AG04449 (cell line): ENCODE results near the gene BCS1L.
A peak's percentile ranks its signal among the peaks of the same experiment; 100 is the strongest.
"Not testable (repeated sequence)": the region's sequence is repeated elsewhere in the genome, so short reads cannot be mapped to it uniquely, and the experiment has no call there.

Source experiments
- CTCF ChIA-PET: fragments of 350-600 bp; formaldehyde crosslinking; extraction: SDS; loops from one replicate; lab custom pipeline; 2021; ENCODE audit warnings: antibody characterized with exemption; lab: Yijun Ruan, JAX
- POLR2A ChIA-PET: fragments of 400-600, 350-600 bp; formaldehyde crosslinking; extraction: SDS; loops from one replicate; lab custom pipeline; 2020; ENCODE audit warnings: antibody characterized with exemption, inconsistent platforms; lab: Yijun Ruan, JAX
- DNase-seq: peaks from one replicate; pipeline ENCODE4 v3.0.0-alpha.2; 2010; ENCODE audit warnings: low read depth, low spot score
- H3K4me3 ChIP-seq: 2 replicates; pipeline ENCODE4 v1.5.1; 2011; ENCODE audit warnings: low read depth, mild to moderate bottlenecking, control low read depth, low read length
- TF ChIP-seq, protein P1 (sequence below): IDR thresholded peaks from one replicate; pipeline ENCODE4 v1.5.1; 2011; ENCODE audit warnings: mild to moderate bottlenecking, moderate library complexity, low read length, control low read depth, inconsistent platforms; ENCODE audit not compliant: insufficient read depth; ENCODE audit errors: missing control alignments

BCS1L gene

GRCh38 chr2:218680061-218680460 is 20.6 kb downstream of the BCS1L start:
- no peak overlapping the region for H3K4me3 ChIP-seq
- ChIA-PET POLR2A (no interaction called here), CTCF (interaction anchor here (1.1 kb wide), 2 partner anchors 30 to 172 kb away, joined by 3 read pairs; no protein-coding TSS in a partner anchor)
- TF ChIP-seq, protein P1, sequence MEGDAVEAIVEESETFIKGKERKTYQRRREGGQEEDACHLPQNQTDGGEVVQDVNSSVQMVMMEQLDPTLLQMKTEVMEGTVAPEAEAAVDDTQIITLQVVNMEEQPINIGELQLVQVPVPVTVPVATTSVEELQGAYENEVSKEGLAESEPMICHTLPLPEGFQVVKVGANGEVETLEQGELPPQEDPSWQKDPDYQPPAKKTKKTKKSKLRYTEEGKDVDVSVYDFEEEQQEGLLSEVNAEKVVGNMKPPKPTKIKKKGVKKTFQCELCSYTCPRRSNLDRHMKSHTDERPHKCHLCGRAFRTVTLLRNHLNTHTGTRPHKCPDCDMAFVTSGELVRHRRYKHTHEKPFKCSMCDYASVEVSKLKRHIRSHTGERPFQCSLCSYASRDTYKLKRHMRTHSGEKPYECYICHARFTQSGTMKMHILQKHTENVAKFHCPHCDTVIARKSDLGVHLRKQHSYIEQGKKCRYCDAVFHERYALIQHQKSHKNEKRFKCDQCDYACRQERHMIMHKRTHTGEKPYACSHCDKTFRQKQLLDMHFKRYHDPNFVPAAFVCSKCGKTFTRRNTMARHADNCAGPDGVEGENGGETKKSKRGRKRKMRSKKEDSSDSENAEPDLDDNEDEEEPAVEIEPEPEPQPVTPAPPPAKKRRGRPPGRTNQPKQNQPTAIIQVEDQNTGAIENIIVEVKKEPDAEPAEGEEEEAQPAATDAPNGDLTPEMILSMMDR: no peak
- no peak for DNase-seq

DNA sequence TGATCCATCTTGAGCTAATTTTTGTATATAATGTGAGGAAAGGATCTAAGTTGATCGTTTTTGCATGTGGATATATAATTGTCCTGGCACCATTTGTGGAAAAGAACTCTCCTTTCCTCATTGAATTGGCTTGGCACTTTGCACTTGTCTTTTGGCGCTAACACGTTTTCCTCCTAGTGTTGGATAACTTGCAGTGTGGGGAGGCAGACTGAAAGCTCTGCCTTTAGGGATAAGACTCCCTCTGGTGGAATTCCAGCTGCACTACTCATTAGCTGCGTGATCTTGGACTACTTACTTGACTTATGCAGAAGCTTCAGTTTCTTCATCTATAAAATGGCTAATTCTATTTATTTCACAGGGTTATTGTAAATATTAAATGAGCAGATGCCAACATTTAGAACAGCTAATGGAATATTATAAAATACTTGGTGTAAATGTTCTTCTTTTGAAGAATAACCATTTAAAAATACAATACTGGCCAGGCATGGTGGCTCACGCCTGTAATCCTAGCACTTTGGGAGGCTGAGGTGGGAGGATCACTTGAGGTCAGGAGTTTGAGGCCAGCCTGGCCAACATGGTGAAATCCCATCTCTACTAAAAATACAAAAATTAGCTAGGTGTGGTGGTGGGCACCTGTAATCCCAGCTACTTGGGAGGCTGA is 28.0 kb downstream of the BCS1L start:
- not testable (repeated sequence) for H3K4me3 ChIP-seq
- peak; percentile 46 for DNase-seq
- ChIA-PET CTCF (interaction anchor here (0.6 to 4.6 kb wide), 37 partner anchors 11 to 415 kb away, joined by 3 to 105 read pairs (median 4); partner anchors contain the start of genes BCS1L, PLCD4, RNF25 and STK36), POLR2A (interaction anchor here (0.8 to 0.9 kb wide), 3 partner anchors 12 to 21 kb away, joined by 3 to 4 read pairs (median 3); partner anchors contain the start of genes RNF25 and STK36)
- TF ChIP-seq, protein P1: peak; percentile 81

GRCh38 chr2:218691234-218691633 is 31.8 kb downstream of the BCS1L start:
- DNase-seq: no peak
- ChIA-PET POLR2A (interaction anchor here (1.2 kb wide), 1 partner anchor 32 kb away, joined by 3 read pairs; the partner anchor contains the start of genes BCS1L and ZNF142), CTCF (interaction anchor here (0.7 to 1.4 kb wide), 3 partner anchors 11 to 157 kb away, joined by 3 to 15 read pairs (median 8); no protein-coding TSS in a partner anchor)
- TF ChIP-seq, protein P1: no peak
- H3K4me3 ChIP-seq: no peak overlapping the region

DNA sequence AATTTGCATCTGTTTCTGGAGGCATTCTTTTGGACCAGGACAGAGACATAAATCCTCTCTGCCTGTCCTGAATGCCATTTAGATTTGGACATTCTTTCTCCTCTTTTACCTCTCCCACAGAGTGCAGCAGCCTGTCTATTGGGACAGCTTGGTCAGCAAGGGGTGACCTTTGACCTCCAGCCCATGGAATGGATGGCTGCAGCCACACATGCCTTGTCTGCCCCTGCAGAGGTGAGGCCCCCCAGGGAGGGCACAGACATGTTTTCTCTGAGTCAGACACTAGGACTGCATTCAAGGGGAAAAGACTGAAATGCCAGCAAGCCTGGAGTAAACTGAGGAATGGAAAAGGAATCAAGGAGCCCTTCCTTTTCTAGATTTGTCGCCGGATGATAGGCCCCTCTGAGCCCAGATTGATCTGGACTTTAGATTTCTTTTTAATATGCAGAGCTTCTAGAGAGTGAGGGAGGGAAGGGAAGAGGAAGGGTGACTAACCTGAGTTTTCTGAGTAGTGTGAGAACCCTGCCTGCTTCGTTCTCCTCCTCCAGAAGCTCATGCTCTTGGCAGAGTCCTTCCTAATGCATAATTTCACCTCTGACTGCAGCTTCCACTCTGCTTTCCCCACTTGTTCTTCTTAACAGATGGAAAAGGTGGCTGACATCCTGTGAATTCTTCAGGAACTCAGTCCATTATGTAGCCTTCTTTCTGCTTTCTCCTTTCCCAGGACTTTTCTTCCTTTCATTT is 35.1 kb downstream of the BCS1L start:
- DNase-seq: no peak
- no peak overlapping the region for H3K4me3 ChIP-seq
- POLR2A ChIA-PET: no interaction called here
- TF ChIP-seq, protein P1: no peak
- CTCF ChIA-PET: interaction anchor here (1.2 kb wide), 1 partner anchor 16 kb away, joined by 4 read pairs; no protein-coding TSS in a partner anchor

DNA sequence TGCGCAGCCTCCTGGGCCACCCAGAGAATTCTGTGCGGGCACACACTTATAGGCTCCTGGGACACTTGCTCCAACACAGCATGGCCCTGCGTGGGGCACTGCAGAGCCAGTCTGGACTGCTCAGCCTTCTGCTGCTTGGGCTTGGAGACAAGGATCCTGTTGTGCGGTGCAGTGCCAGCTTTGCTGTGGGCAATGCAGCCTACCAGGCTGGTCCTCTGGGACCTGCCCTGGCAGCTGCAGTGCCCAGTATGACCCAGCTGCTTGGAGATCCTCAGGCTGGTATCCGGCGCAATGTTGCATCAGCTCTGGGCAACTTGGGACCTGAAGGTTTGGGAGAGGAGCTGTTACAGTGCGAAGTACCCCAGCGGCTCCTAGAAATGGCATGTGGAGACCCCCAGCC is 39.4 kb downstream of the BCS1L start:
- POLR2A ChIA-PET: no interaction called here
- DNase-seq: no peak
- H3K4me3 ChIP-seq: no peak overlapping the region
- CTCF ChIA-PET: interaction anchor here (0.9 to 5.2 kb wide), 5 partner anchors 10 to 149 kb away, joined by 3 to 37 read pairs (median 13); partner anchors contain the start of gene TTLL4
- TF ChIP-seq, protein P1: no peak
